CD4-positive, alpha-beta T cell treated with Interleukin-17A for 1 hour (primary cell): ENCODE measurements around the gene HMBS.

ENCODE experiments used
- DNase-seq: peaks from one replicate; pipeline ENCODE4 v3.0.0-alpha.2; 2020

Gene HMBS

GRCh38 chr11:119077839-119078238 is 6.8 kb upstream of the HMBS start:
- DNase-seq, result no peak

DNA sequence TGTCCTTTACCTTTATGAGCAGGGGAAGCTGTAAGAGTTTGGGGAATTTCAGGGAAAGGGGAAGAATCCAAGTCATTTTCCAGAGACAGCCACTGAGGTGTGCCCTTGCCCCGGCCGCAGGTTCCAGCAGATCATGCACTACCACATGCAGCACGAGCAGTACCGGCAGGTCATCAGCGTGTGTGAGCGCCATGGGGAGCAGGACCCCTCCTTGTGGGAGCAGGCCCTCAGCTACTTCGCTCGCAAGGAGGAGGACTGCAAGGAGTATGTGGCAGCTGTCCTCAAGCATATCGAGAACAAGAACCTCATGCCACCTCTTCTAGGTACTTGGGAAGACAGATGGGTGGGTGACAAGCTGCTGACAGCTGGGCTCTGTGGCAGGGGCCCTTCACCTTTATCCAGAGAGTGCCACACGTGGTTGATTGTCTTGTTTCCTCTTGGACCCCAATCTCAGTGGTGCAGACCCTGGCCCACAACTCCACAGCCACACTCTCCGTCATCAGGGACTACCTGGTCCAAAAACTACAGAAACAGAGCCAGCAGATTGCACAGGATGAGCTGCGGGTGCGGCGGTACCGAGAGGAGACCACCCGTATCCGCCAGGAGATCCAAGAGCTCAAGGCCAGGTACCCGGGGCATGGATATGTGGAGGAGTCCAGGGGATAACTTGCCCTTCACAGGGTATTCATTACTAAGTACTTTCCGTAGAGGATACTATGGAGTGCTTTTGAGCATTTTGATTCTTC is 5.8 kb upstream of the HMBS start:
- DNase-seq, result no peak

- DNase-seq, result no peak
These were observed 2.9 kb upstream of the HMBS start for GRCh38 chr11:119081682-119082260.

GRCh38 chr11:119085437-119085847 is 761 bp downstream of the HMBS start:
- DNase-seq, result no peak

DNA sequence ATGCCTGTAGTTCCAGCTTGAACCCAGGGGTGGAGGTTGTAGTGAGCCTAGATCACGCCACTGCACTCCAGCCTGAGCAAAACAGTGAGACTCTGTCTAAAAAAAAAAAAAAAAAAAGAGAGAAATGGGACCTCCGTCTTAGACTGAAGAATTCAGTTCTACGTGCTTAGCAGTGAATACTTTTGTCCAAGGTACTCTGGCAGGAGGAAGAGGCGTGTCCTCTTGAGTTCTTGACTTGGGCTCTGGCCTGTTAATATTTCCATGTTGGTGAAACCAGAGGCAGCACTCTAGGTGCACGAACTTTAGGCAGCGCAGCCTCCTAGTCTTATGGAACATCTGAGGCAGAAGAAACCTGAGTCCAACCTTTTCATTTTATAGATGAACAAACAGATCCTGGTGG is 2.4 kb downstream of the HMBS start:
- DNase-seq, result no peak

DNA sequence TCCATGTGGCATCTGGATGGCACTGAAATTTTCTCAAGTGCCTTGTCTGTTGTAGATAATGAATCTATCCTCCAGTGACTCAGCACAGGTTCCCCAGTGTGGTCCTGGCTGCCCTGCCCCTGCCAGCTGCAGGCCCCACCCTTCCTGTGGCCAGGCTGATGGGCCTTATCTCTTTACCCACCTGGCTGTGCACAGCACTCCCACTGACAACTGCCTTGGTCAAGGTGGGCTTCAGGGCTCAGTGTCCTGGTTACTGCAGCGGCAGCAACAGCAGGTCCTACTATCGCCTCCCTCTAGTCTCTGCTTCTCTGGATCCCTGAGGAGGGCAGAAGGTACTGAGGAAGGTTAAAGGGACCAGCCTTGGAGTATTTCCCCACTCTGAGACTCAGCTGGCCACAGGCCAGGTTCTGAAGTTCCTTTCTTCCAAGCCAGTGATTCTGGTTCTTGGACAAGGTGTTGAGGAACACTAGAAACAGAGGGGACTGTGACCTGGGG is 3.1 kb downstream of the HMBS start:
- DNase-seq, result no peak

DNA sequence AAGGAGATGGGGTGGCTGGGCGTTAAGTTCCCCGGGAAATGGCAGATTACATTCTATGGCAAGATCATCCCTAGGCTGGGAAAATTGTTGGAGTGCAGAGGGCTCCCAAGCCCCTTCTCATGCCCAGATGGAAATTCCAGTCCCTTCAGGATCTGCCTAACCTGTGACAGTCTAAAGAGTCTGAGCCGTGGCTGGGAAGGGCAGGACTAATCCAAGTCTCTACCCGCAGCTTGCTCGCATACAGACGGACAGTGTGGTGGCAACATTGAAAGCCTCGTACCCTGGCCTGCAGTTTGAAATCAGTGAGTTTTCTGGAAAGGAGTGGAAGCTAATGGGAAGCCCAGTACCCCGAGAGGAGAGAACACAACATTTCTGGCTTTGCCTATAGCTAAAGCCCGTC is 3.7 kb downstream of the HMBS start:
- DNase-seq, result no peak

GRCh38 chr11:119089319-119089718 is 4.6 kb downstream of the HMBS start:
- no peak for DNase-seq

- no peak for DNase-seq
These were observed 6.5 kb downstream of the HMBS start for GRCh38 chr11:119091178-119091577.

DNA sequence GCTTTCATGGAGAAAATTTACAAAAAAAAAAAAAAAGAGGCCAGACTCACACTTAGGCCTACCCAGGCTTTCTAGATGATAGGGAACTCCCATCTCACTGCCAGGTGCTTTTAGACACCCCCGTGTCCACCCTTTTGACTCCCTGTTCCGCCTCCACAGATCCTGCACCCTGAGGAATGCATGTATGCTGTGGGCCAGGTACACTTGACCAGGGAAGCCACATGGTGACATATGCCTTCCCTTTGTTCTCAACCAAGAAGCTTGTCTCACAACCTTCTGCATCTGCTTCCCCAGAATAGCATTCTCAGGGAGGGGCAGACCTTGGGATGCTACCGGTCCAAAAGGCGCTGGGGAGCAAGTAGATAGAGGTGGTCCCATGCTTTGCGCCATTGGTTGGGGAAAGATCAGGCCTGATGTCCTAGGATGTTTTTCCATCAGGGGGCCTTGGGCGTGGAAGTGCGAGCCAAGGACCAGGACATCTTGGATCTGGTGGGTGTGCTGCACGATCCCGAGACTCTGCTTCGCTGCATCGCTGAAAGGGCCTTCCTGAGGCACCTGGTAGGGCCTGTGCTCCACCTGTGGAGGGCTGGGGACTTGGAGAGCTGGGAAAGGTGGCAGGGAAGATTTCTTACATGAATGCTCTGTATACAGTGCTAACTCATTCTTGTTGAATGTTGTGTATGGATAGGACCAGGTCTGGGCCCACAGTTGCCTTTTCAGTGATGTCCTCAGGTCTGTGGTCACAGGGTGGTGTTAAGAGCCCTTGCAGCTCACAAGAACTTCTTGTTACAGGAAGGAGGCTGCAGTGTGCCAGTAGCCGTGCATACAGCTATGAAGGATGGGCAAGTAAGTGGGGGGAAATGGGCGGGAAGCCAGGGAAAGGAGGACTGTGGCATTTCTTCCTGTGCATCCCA is 7.5 kb downstream of the HMBS start:
- no peak for DNase-seq

- DNase-seq, result no peak
These were observed 8.5 kb downstream of the HMBS start for GRCh38 chr11:119092880-119093842.

DNA sequence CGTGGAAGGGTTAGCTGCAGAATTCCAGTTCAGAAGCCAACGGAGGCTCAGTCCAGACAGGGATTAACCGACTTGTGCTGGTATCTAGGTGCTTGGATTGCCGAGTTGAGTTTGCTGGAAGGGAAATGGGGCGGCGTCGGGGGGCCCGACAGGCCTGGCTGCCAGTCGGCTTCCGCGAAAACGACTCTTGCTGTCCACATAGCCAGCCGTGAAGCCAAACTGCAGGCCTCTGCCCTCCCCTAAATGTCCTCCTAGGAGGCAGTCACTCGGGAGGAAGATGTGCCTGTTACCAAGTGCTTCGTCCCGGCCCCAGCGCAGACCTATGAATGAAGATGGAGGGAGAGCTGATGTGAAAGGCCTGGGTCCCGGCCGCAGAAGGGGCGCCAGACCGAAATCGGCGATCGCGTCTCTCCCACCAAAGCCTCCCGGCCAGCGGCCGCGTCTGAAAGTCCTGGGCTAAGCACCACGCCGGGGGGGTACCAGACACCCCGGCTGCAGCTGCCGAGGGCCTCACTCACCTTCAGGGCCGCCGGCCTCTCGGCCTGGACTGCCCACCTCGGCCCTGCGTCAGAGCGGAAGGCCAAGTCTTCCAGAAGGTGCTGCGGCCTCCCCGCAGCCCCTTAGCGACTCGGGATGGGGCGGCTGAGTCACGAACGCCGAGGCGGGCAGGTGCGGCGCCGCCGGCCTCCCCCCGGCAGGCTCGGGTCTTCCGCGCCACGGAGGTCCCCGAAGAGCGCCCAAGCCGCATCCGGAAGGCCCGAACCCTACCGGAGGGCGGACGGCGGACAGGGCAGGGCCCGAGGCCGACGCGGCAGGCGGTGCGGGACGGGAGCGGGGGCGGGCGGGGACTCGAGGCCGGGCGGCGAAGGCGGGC is 9.5 kb downstream of the HMBS start:
- peak; percentile 44 for DNase-seq

GRCh38 chr11:119094816-119095065 is 10.1 kb downstream of the HMBS start:
- peak; percentile 72 for DNase-seq

DNA sequence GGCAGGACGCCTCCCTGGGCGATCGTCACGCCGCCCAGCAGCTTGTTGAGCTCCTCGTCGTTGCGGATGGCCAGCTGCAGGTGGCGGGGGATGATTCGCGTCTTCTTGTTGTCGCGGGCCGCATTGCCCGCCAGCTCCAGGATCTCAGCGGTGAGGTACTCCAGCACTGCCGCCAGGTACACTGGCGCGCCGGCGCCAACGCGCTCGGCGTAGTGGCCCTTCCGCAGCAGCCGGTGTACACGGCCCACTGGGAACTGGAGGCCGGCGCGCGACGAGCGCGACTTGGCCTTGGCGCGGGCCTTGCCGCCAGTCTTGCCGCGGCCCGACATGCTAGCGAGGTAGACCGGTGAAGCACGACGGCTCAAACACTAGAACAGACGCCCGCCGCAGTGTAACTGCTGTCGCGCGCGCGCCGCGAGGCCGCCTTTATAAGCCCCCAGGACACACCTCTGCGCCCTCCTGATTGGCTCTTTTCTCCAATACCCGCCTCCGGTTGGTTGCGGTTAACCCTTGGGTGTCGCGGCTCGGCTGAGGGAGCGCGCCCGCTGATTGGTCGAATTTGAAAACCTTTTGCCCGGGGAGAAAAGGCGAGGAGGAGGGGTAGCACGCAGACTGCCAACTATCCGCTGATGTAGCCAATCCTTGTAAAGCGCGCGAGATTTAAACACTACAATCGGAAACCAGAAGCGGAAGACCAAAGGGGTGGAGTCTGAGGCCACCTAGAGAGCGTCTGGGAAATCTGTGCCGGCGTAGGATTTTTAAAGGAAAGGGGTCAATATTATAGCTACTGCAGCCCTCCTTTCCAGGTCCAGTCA is 10.6 kb downstream of the HMBS start:
- DNase-seq, result peak; percentile 100

- DNase-seq, result no peak
These were observed 15.0 kb downstream of the HMBS start for GRCh38 chr11:119099711-119100110.

DNA sequence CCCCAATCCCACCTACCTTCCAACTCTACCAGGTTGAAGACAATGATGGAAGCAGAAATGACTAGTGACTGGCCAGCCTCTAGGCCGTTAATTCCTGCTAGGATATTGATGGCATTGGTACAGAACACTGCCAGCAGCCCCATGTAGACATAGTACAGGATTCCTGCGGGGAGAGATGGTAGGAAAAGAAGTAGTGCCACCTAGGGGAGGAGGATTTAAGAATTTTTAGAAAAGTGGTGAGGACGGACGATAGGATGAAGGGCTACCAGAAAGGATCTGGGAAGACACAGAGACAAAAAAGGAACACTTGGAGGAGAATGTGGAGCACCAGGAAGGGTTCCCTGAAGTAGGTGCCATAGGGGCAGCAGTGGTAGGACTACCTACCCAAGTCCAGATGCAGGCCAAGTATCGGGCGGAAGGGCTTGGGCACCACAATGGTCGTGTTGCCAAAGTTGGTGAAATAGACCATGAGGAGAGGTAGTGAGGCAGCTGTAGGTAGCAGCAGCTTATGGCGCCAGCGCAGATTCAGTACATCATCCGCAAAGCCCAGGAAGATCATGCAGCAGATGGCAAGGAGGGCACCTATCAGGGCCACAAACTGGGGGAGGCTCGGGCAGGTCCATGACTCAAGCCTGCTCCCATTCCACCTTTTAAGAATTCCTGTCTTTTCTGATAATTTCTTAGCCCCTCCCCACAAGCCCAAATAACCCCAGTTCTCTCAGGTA is 15.7 kb downstream of the HMBS start:
- DNase-seq, result peak; percentile 27

DNA sequence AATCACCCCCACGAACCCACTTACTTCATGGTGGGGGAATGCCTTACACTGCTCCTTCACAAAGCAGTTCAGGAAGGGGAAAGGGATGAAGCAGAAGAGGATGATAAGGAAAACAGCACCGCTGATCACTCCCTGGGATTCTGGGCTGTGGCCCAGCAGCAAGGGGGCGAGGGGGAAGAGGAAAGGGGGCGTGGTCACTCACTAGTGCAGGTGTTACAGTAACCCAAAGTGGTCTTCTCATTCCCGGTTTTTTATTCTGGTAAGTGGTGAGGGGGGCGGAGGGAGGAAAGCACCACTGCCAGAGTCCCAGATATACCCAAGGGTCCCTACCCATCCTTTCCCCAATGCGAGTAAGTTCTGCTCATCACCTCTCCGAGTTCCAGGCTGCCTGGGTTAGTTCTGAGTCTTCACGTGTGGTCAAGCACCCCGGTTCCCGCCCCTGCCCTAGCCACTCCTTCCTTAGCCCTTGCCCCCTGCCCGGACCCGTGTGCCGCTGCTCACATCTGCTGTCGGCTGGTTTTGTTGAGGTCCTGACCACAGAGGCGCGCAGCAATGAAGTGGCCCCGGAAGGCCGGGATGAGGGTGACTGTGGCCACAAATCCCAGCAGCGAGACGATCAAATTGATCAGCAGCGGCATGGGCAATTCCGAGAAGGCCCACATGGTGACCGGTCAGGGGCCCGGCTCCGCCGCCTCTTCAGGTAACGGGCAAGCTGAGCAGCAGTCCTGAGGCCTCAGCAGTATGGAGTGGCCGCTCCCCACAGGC is 16.5 kb downstream of the HMBS start:
- no peak for DNase-seq

DNA sequence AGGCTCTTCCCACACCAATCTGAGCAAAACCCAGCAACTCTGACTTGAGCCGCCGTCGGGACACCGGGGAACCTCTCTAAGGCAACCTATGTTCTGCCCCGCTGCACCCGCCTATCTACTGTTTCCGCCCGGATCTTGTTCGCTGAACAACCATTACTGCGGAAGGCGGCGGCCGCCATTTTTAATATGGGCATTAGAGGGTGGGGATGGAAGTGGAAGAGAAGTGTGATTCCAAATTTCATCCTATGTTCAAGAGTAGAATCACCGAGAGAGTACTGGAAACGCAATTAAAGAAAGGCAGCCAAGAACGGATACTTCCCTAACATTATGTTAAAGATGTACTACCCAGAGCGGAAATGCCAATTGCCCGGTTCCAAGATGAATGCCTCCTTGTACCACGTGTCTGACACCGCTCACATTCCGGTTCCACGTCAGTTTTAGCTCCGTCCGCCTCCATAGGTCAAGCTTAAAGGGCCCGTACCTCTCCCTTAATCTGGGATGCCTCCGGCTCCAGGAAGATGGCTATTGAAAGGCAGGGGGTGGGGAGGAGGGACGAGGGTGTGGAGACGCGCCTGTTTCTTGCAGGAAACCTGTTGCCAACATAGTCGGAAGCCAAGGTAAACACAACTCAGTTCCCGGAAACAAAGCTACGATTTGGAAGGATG is 17.2 kb downstream of the HMBS start, which contains the start of gene DPAGT1:
Gene DPAGT1 (minus strand): TSS at position 95 of the 665 bp plus-strand sequence. CDS start 198 bp downstream, outside the sequence.
- peak; percentile 90 for DNase-seq
